HEK293 (cell line): ENCODE data around the gene SNAPC2.

Experiments
- TCF7L2 ChIP-seq: IDR thresholded peaks from 2 replicates; pipeline ENCODE4 v1.6.1; 2011; ENCODE audit warnings: low read depth, mild to moderate bottlenecking, inconsistent platforms, low read length, moderate library complexity, borderline replicate concordance
- ZBTB21 ChIP-seq: fragments of 450-650 bp; formaldehyde crosslinking; IDR thresholded peaks from 2 replicates; pipeline ENCODE4 v1.5.1; 2017; ENCODE audit warnings: missing biosample characterization, missing genetic modification characterization
- ZNF138 ChIP-seq: fragments of 450-650 bp; formaldehyde crosslinking; IDR thresholded peaks from 2 replicates; pipeline ENCODE4 v1.5.1; 2016; ENCODE audit warnings: missing biosample characterization, missing genetic modification characterization, borderline replicate concordance
- ZNF174 ChIP-seq: fragments of 450-650 bp; formaldehyde crosslinking; IDR thresholded peaks from 2 replicates; pipeline ENCODE4 v1.5.0; 2017; ENCODE audit warnings: missing biosample characterization, mild to moderate bottlenecking, missing genetic modification characterization
- ZNF221 ChIP-seq: fragments of 450-650 bp; formaldehyde crosslinking; IDR thresholded peaks from 2 replicates; pipeline ENCODE4 v1.5.1; 2017; ENCODE audit warnings: missing biosample characterization, missing genetic modification characterization, borderline replicate concordance
- ZNF24 ChIP-seq: fragments of 450-650 bp; formaldehyde crosslinking; IDR thresholded peaks from 2 replicates; pipeline ENCODE4 v1.5.1; 2016; ENCODE audit warnings: missing biosample characterization, missing genetic modification characterization
- ZNF48 ChIP-seq: fragments of 450-650 bp; formaldehyde crosslinking; IDR thresholded peaks from 2 replicates; pipeline ENCODE4 v1.5.1; 2016; ENCODE audit warnings: missing biosample characterization, missing genetic modification characterization
- ZNF768 ChIP-seq: fragments of 450-650 bp; formaldehyde crosslinking; IDR thresholded peaks from 2 replicates; pipeline ENCODE4 v1.5.1; 2018; ENCODE audit warnings: missing biosample characterization, mild to moderate bottlenecking, missing genetic modification characterization
- ZNF776 ChIP-seq: fragments of 450-650 bp; formaldehyde crosslinking; IDR thresholded peaks from 2 replicates; pipeline ENCODE4 v1.5.0; 2017; ENCODE audit warnings: missing biosample characterization, missing genetic modification characterization, borderline replicate concordance
- ZNF785 ChIP-seq: fragments of 450-650 bp; formaldehyde crosslinking; IDR thresholded peaks from 2 replicates; pipeline ENCODE4 v1.5.1; 2016; ENCODE audit warnings: missing biosample characterization, missing genetic modification characterization
- ZSCAN23 ChIP-seq: fragments of 450-650 bp; formaldehyde crosslinking; IDR thresholded peaks from 2 replicates; pipeline ENCODE4 v1.5.1; 2016; ENCODE audit warnings: missing biosample characterization, missing genetic modification characterization
- TF ChIP-seq, protein P1 (sequence below): fragments of 450-650 bp; formaldehyde crosslinking; IDR thresholded peaks from 2 replicates; pipeline ENCODE4 v1.5.1; 2016; ENCODE audit warnings: missing biosample characterization, missing genetic modification characterization
- TF ChIP-seq, protein P2 (sequence below): fragments of 450-650 bp; formaldehyde crosslinking; IDR thresholded peaks from 2 replicates; pipeline ENCODE4 v1.5.1; 2016; ENCODE audit warnings: missing biosample characterization, missing genetic modification characterization, low read depth

DNA sequence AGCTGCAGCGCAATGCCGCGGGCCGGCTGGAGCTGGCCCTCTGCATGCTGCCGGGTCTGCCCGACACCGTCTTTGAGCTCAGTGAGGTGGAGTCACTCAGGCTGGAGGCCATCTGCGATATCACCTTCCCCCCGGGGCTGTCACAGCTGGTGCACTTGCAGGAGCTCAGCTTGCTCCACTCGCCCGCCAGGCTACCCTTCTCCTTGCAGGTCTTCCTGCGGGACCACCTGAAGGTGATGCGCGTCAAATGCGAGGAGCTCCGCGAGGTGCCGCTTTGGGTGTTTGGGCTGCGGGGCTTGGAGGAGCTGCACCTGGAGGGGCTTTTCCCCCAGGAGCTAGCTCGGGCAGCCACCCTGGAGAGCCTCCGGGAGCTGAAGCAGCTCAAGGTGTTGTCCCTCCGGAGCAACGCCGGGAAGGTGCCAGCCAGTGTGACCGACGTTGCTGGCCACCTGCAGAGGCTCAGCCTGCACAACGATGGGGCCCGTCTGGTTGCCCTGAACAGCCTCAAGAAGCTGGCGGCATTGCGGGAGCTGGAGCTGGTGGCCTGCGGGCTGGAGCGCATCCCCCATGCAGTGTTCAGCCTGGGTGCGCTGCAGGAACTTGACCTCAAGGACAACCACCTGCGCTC is 20.3 kb upstream of the SNAPC2 start:
- TF ChIP-seq ZNF776 (tag by site-specific recombination) (no peak), ZNF174 (no peak), ZNF48 (tag by site-specific recombination) (no peak), ZNF24 (tag by site-specific recombination) (no peak), ZNF785 (tag by site-specific recombination) (no peak), TCF7L2 (no peak), ZSCAN23 (tag by site-specific recombination) (no peak), ZBTB21 (tag by site-specific recombination) (no peak), ZNF138 (tag by site-specific recombination) (no peak), ZNF221 (no peak), ZNF768 (tag by site-specific recombination) (no peak)
- TF ChIP-seq, protein P1, sequence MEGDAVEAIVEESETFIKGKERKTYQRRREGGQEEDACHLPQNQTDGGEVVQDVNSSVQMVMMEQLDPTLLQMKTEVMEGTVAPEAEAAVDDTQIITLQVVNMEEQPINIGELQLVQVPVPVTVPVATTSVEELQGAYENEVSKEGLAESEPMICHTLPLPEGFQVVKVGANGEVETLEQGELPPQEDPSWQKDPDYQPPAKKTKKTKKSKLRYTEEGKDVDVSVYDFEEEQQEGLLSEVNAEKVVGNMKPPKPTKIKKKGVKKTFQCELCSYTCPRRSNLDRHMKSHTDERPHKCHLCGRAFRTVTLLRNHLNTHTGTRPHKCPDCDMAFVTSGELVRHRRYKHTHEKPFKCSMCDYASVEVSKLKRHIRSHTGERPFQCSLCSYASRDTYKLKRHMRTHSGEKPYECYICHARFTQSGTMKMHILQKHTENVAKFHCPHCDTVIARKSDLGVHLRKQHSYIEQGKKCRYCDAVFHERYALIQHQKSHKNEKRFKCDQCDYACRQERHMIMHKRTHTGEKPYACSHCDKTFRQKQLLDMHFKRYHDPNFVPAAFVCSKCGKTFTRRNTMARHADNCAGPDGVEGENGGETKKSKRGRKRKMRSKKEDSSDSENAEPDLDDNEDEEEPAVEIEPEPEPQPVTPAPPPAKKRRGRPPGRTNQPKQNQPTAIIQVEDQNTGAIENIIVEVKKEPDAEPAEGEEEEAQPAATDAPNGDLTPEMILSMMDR: no peak
- TF ChIP-seq, protein P2, sequence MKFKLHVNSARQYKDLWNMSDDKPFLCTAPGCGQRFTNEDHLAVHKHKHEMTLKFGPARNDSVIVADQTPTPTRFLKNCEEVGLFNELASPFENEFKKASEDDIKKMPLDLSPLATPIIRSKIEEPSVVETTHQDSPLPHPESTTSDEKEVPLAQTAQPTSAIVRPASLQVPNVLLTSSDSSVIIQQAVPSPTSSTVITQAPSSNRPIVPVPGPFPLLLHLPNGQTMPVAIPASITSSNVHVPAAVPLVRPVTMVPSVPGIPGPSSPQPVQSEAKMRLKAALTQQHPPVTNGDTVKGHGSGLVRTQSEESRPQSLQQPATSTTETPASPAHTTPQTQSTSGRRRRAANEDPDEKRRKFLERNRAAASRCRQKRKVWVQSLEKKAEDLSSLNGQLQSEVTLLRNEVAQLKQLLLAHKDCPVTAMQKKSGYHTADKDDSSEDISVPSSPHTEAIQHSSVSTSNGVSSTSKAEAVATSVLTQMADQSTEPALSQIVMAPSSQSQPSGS (tag by site-specific recombination): no peak
